Endothelial cell of umbilical vein (primary cell): ENCODE data around the gene PATE3. TPM values are rescaled to one million over a fixed set of nuclear protein-coding genes. Genes with fewer than 3 reads are reported as not detected.

Experiments used
- BruUV-seq: library from RNA; stranded (reverse); fragments of 400-500 nt; replicated peaks from 2 replicates; lab custom pipeline; 2021; lab: Mats Ljungman, UMichigan
- CTCF ChIA-PET: fragments of 300-600, 350-600 bp; sonication (Branson Sonifier 250); formaldehyde crosslinking; loops from one replicate; lab custom pipeline; 2021; ENCODE audit warnings: antibody characterized with exemption, inconsistent platforms; lab: Charles Lee
- POLR2A ChIA-PET: fragments of 300-600, 350-600 bp; sonication (Branson Sonifier 250); formaldehyde crosslinking; loops from one replicate; lab custom pipeline; 2021; ENCODE audit warnings: antibody characterized with exemption, inconsistent platforms; lab: Charles Lee
- DNase-seq: peaks from one replicate; pipeline ENCODE4 v3.0.0-alpha.2; 2011; ENCODE audit warnings: low read depth, low spot score
- FAIRE-seq: peaks from 2 replicates; lab custom pipeline; 2011; peaks lifted over from hg19 to GRCh38; lab: Jason Lieb, UNC
- H2AFZ ChIP-seq: 2 replicates; pipeline ENCODE4 v1.6.0; 2012; ENCODE audit warnings: low read depth, low read length, control low read depth, inconsistent platforms
- H3K27ac ChIP-seq: 2 replicates; pipeline ENCODE4 v1.5.1; 2011; ENCODE audit warnings: low read depth, mild to moderate bottlenecking, control low read depth, low read length, moderate library complexity; ENCODE audit not compliant: insufficient read depth
- H3K27me3 ChIP-seq, 2 experiments: 2 replicates each; pipeline versions ENCODE4 v1.6.0 to v1.6.1; 2011; ENCODE audit warnings: low read length in 2 of 2, mixed read lengths in 1 of 2; ENCODE audit not compliant: control insufficient read depth in 2 of 2, insufficient read depth in 2 of 2
- H3K36me3 ChIP-seq, 2 experiments: 2 replicates in 1 of 2; 3 replicates in 1 of 2; pipeline ENCODE4 v1.5.1; 2011; ENCODE audit warnings: low read length in 2 of 2, mild to moderate bottlenecking in 1 of 2, moderate library complexity in 1 of 2; ENCODE audit not compliant: control insufficient read depth in 2 of 2, insufficient read depth in 2 of 2; ENCODE audit errors: extremely low read depth in 1 of 2
- H3K4me1 ChIP-seq: 3 replicates; pipeline ENCODE4 v1.5.1; 2011; ENCODE audit warnings: mild to moderate bottlenecking, low read length; ENCODE audit not compliant: control insufficient read depth, insufficient read depth; ENCODE audit errors: extremely low read depth
- H3K4me2 ChIP-seq: 2 replicates; pipeline ENCODE4 v1.6.1; 2011; ENCODE audit warnings: low read length, control low read depth, mixed read lengths; ENCODE audit not compliant: insufficient read depth
- H3K4me3 ChIP-seq, 3 experiments: fragments of 200-600 bp in 1 of 3; sonication (generic), shearing (Covaris generic) in 1 of 3; replicated peaks in 1 of 3; 2 replicates each; pipeline ENCODE4 v1.5.1; 2011 to 2016; ENCODE audit warnings: control low read depth in 3 of 3, low read length in 3 of 3, mild to moderate bottlenecking in 2 of 3, inconsistent platforms in 1 of 3, low read depth in 1 of 3, moderate library complexity in 1 of 3; ENCODE audit not compliant: insufficient read depth in 1 of 3
- H3K79me2 ChIP-seq: 2 replicates; pipeline ENCODE4 v1.6.0; 2012; ENCODE audit warnings: low read length, inconsistent platforms; ENCODE audit not compliant: control insufficient read depth, insufficient read depth
- H3K9ac ChIP-seq: replicated peaks from 2 replicates; pipeline ENCODE3; 2011; ENCODE audit warnings: low read length, control low read depth; ENCODE audit not compliant: insufficient read depth; ENCODE audit errors: extremely low read depth
- H3K9me1 ChIP-seq: replicated peaks from 3 replicates; pipeline ENCODE4 v1.6.0; 2011; ENCODE audit warnings: mild to moderate bottlenecking, low read length; ENCODE audit not compliant: control insufficient read depth, insufficient read depth; ENCODE audit errors: extremely low read depth
- H3K9me3 ChIP-seq: replicated peaks from 2 replicates; pipeline ENCODE4 v1.5.1; 2012; ENCODE audit warnings: low read length, inconsistent platforms; ENCODE audit not compliant: control insufficient read depth, insufficient read depth
- H4K20me1 ChIP-seq: replicated peaks from 2 replicates; pipeline ENCODE3; 2011; ENCODE audit warnings: mild to moderate bottlenecking, low read length; ENCODE audit not compliant: control insufficient read depth, insufficient read depth; ENCODE audit errors: extremely low read depth
- EZH2 ChIP-seq: IDR thresholded peaks from 2 replicates; pipeline ENCODE4 v1.6.1; 2012; ENCODE audit warnings: borderline replicate concordance, low read depth, mild to moderate bottlenecking, moderate library complexity, low read length, inconsistent platforms; ENCODE audit not compliant: severe bottlenecking
- FOS ChIP-seq: IDR thresholded peaks from 2 replicates; pipeline ENCODE4 v1.6.1; 2011; ENCODE audit warnings: mild to moderate bottlenecking, low read length, moderate library complexity, borderline replicate concordance; ENCODE audit not compliant: insufficient read depth
- GATA2 ChIP-seq: IDR thresholded peaks from 2 replicates; pipeline ENCODE4 v1.7.0; 2011; ENCODE audit warnings: low read depth, mild to moderate bottlenecking, moderate library complexity, mixed read lengths, low read length; ENCODE audit not compliant: insufficient read length, insufficient read depth
- JUN ChIP-seq: IDR thresholded peaks from 2 replicates; pipeline ENCODE4 v1.6.1; 2011; ENCODE audit warnings: borderline replicate concordance, low read depth; ENCODE audit not compliant: insufficient read length, insufficient read depth
- MAX ChIP-seq: IDR thresholded peaks from 2 replicates; pipeline ENCODE4 v1.6.1; 2011; ENCODE audit not compliant: insufficient read depth, insufficient read length
- MYC ChIP-seq: IDR thresholded peaks from one replicate; pipeline ENCODE4 v1.6.1; 2011; ENCODE audit warnings: mild to moderate bottlenecking, low read depth, low read length
- POLR2A ChIP-seq: IDR thresholded peaks from 2 replicates; pipeline ENCODE4 v1.6.1; 2012; ENCODE audit warnings: low read depth, mild to moderate bottlenecking, control low read depth, low read length
- POLR2AphosphoS5 ChIP-seq: IDR thresholded peaks from 2 replicates; pipeline ENCODE4 v1.6.1; 2012; ENCODE audit warnings: low read depth, mild to moderate bottlenecking, control low read depth, low read length, moderate library complexity; ENCODE audit not compliant: insufficient read depth
- dilution Hi-C: fragments of 300-500 bp; cut with MboI; formaldehyde crosslinking; loops from one replicate; pipeline ENCODE4 v1.15.0; 2019; ENCODE audit warnings: low sequenced_read_pairs; ENCODE audit not compliant: extremely low pct_ligation_motif_present
- intact Hi-C: fragments of 100-400 bp; cut with micrococcal nuclease; formaldehyde crosslinking; loops from one replicate; pipeline ENCODE4 v1.10.0; 2022
- polyA plus RNA-seq, 4 experiments: library from polyadenylated mRNA; depleted of rRNA in 3 of 4; stranded (reverse) in 3 of 4; unstranded in 1 of 4; fragments of >200 nt; gene quantifications; 2 replicates each; pipeline versions ENCODE4 v1.2.1 to v1.2.3, GENCODE V29; 2011 to 2012; ENCODE audit warnings: missing spikeins in 1 of 4
- total RNA-seq: library from RNA; stranded (reverse); gene quantifications from 2 replicates; pipeline ENCODE4 v1.2.3, GENCODE V29; 2021
- TF ChIP-seq, protein P1 (sequence below), 2 donors: IDR thresholded peaks; 1 replicate in 1 of 2; 2 replicates in 1 of 2; pipeline ENCODE4 v1.5.1; 2011; ENCODE audit warnings: low read length in 2 of 2, mild to moderate bottlenecking in 2 of 2, moderate library complexity in 2 of 2, control low read depth in 1 of 2, inconsistent platforms in 1 of 2, low read depth in 1 of 2; ENCODE audit not compliant: insufficient read depth in 1 of 2; ENCODE audit errors: extremely low read depth in 1 of 2

The PATE3 gene
- total and polyA plus RNA-seq, 2 donors (not counting 3 experiments of a cell fraction or from before 2014, with no cell fraction given): not detected

- no peaks in the 10 kb centered on the region for H3K9me3 ChIP-seq
- CTCF ChIA-PET: no interaction called here
- no peaks in the 10 kb centered on the region for H3K9me1 ChIP-seq
- no peak overlapping the region for H3K27ac ChIP-seq
- no peak for FAIRE-seq
- H3K4me3 ChIP-seq: no peak overlapping the region
- H3K4me2 ChIP-seq: no peak overlapping the region
- no peaks in the 10 kb centered on the region for H3K27me3 ChIP-seq
- H3K36me3 ChIP-seq: no peaks in the 10 kb centered on the region
- POLR2A ChIA-PET: no interaction called here
- no peak overlapping the region for H3K9ac ChIP-seq
- TF ChIP-seq EZH2: no peak
- no peak for TF ChIP-seq JUN
- no peak for TF ChIP-seq GATA2
- TF ChIP-seq POLR2A: no peak
- no peak for TF ChIP-seq MYC
- no peak for TF ChIP-seq MAX
- TF ChIP-seq POLR2AphosphoS5: no peak
- no peak for TF ChIP-seq FOS
- TF ChIP-seq, protein P1, sequence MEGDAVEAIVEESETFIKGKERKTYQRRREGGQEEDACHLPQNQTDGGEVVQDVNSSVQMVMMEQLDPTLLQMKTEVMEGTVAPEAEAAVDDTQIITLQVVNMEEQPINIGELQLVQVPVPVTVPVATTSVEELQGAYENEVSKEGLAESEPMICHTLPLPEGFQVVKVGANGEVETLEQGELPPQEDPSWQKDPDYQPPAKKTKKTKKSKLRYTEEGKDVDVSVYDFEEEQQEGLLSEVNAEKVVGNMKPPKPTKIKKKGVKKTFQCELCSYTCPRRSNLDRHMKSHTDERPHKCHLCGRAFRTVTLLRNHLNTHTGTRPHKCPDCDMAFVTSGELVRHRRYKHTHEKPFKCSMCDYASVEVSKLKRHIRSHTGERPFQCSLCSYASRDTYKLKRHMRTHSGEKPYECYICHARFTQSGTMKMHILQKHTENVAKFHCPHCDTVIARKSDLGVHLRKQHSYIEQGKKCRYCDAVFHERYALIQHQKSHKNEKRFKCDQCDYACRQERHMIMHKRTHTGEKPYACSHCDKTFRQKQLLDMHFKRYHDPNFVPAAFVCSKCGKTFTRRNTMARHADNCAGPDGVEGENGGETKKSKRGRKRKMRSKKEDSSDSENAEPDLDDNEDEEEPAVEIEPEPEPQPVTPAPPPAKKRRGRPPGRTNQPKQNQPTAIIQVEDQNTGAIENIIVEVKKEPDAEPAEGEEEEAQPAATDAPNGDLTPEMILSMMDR (IDR thresholded peaks at IDR 0.05; ENCODE audit: extremely low read depth in 1 of 2, insufficient read depth in 1 of 2, low read depth in 1 of 2, low read length in 2 of 2): no peak
- dilution Hi-C loops: no loop called here
- H2AFZ ChIP-seq: no peak overlapping the region
- no peaks in the 10 kb centered on the region for H4K20me1 ChIP-seq
- no peaks in the 10 kb centered on the region for H3K79me2 ChIP-seq
- BruUV-seq: no TSS peak
- DNase-seq: no peak
- intact Hi-C loops: no loop called here
- H3K4me1 ChIP-seq: no peaks in the 10 kb centered on the region
Observed at GRCh38 chr11:125799808-125800207, 11.9 kb downstream of the PATE3 start.
